ENCODE measurements around the gene FRMD8. TPM values are rescaled to one million over a fixed set of nuclear protein-coding genes. Genes with fewer than 3 reads are reported as not detected.
"Not testable (repeated sequence)": the region's sequence is repeated elsewhere in the genome, so short reads cannot be mapped to it uniquely, and the experiment has no call there.

Gene FRMD8
- total RNA-seq, 1 donor from 2014 or later, result 11.1 TPM

- Mint-ChIP-seq H3K27me3 (ENCODE audit: unreplicated experiment) (no peaks in the 10 kb centered on the region), H3K4me3 (ENCODE audit: unreplicated experiment) (no peak overlapping the region), H3K4me1 (ENCODE audit: low read depth, unreplicated experiment) (peaks cover 14% of the 10 kb centered on the region), H3K9me3 (ENCODE audit: unreplicated experiment) (no peaks in the 10 kb centered on the region), H3K36me3 (ENCODE audit: unreplicated experiment) (no peaks in the 10 kb centered on the region), H3K27ac (ENCODE audit: unreplicated experiment) (no peak overlapping the region)
- no peak for DNase-seq
- no peak for TF ChIP-seq CTCF (IDR thresholded peaks at IDR 0.05; ENCODE audit: partially characterized antibody, unreplicated experiment)
Measured at GRCh38 chr11:65412271-65413076, 26.0 kb downstream of the FRMD8 start.

- peaks cover 14% of the 10 kb centered on the region for H3K4me1 Mint-ChIP-seq (ENCODE audit: low read depth, unreplicated experiment)
- not testable (repeated sequence) for H3K36me3 Mint-ChIP-seq (ENCODE audit: unreplicated experiment); H3K27ac Mint-ChIP-seq (ENCODE audit: unreplicated experiment); DNase-seq; H3K4me3 Mint-ChIP-seq (ENCODE audit: unreplicated experiment); H3K9me3 Mint-ChIP-seq (ENCODE audit: unreplicated experiment); H3K27me3 Mint-ChIP-seq (ENCODE audit: unreplicated experiment)
Measured at GRCh38 chr11:65413077-65413664, 26.7 kb downstream of the FRMD8 start.

GRCh38 chr11:65414776-65415498, 28.5 kb downstream of the FRMD8 start:
- Mint-ChIP-seq H3K36me3 (ENCODE audit: unreplicated experiment) (no peaks in the 10 kb centered on the region), H3K4me3 (ENCODE audit: unreplicated experiment) (no peak overlapping the region), H3K27me3 (ENCODE audit: unreplicated experiment) (peaks cover 1% of the 10 kb centered on the region), H3K27ac (ENCODE audit: unreplicated experiment) (no peak overlapping the region), H3K9me3 (ENCODE audit: unreplicated experiment) (peaks cover 1% of the 10 kb centered on the region), H3K4me1 (ENCODE audit: low read depth, unreplicated experiment) (peaks cover 20% of the 10 kb centered on the region)
- no peak for TF ChIP-seq CTCF (IDR thresholded peaks at IDR 0.05; ENCODE audit: partially characterized antibody, unreplicated experiment)
- DNase-seq, result no peak

GRCh38 chr11:65415499-65416340, 29.3 kb downstream of the FRMD8 start:
- Mint-ChIP-seq H3K4me3 (ENCODE audit: unreplicated experiment) (peak overlapping the region; percentile 65), H3K36me3 (ENCODE audit: unreplicated experiment) (no peaks in the 10 kb centered on the region), H3K27me3 (ENCODE audit: unreplicated experiment) (peaks cover 2% of the 10 kb centered on the region), H3K4me1 (ENCODE audit: low read depth, unreplicated experiment) (peaks cover 23% of the 10 kb centered on the region), H3K9me3 (ENCODE audit: unreplicated experiment) (peaks cover 2% of the 10 kb centered on the region), H3K27ac (ENCODE audit: unreplicated experiment) (peak overlapping the region; percentile 34)
- TF ChIP-seq CTCF (IDR thresholded peaks at IDR 0.05; ENCODE audit: partially characterized antibody, unreplicated experiment), result no peak
- DNase-seq, result no peak

- peaks cover 4% of the 10 kb centered on the region for H3K27me3 Mint-ChIP-seq (ENCODE audit: unreplicated experiment)
- H3K27ac Mint-ChIP-seq (ENCODE audit: unreplicated experiment), result peak overlapping the region; percentile 28
- H3K4me1 Mint-ChIP-seq (ENCODE audit: low read depth, unreplicated experiment), result peaks cover 26% of the 10 kb centered on the region
- H3K36me3 Mint-ChIP-seq (ENCODE audit: unreplicated experiment), result no peaks in the 10 kb centered on the region
- H3K9me3 Mint-ChIP-seq (ENCODE audit: unreplicated experiment), result peaks cover 5% of the 10 kb centered on the region
- peak overlapping the region; percentile 65 for H3K4me3 Mint-ChIP-seq (ENCODE audit: unreplicated experiment)
- TF ChIP-seq CTCF (IDR thresholded peaks at IDR 0.05; ENCODE audit: partially characterized antibody, unreplicated experiment), result peak; percentile 98
- peak; percentile 95 for DNase-seq
Measured at GRCh38 chr11:65416341-65416824, 29.9 kb downstream of the FRMD8 start.

All from glutamatergic neuron (in vitro differentiated cells).